Gastrocnemius medialis (tissue), 4 donors: ENCODE measurements around the gene FBLN1. TPM values are rescaled to one million over a fixed set of nuclear protein-coding genes. Genes with fewer than 3 reads are reported as not detected.
"Not testable (repeated sequence)": the region's sequence is repeated elsewhere in the genome, so short reads cannot be mapped to it uniquely, and the experiment has no call there.

Source experiments
- ATAC-seq, 2 donors: fragments of 150-250 bp; one replicate each; pipeline ENCODE4 v1.9.1; 2016
- DNase-seq, 2 donors: peaks; one replicate each; pipeline ENCODE4 v3.0.0-alpha.2; 2019
- H3K27ac ChIP-seq, 4 donors: fragments of 200-600 bp; sonication (generic); 1 replicate in 1 of 4; 2 replicates in 3 of 4; pipeline ENCODE4 v1.5.1; 2016 to 2018; ENCODE audit warnings: mild to moderate bottlenecking in 2 of 4, moderate library complexity in 1 of 4
- H3K27me3 ChIP-seq, 3 donors: fragments of 200-600 bp; sonication (generic) in 2 of 3; 1 replicate in 1 of 3; 2 replicates in 2 of 3; pipeline versions ENCODE4 v1.5.1 to v1.6.0; 2016 to 2019; ENCODE audit warnings: mild to moderate bottlenecking in 1 of 3, moderate library complexity in 1 of 3
- H3K36me3 ChIP-seq, 2 donors: fragments of 200-600 bp; sonication (generic) in 1 of 2; one replicate each; pipeline ENCODE4 v1.5.1; 2017 to 2018
- H3K4me1 ChIP-seq, 2 donors: fragments of 200-600 bp; sonication (generic) in 1 of 2; one replicate each; pipeline ENCODE4 v1.5.1; 2016 to 2017; ENCODE audit warnings: mild to moderate bottlenecking in 2 of 2
- H3K4me3 ChIP-seq, 4 donors: fragments of 200-600 bp; sonication (generic) in 3 of 4; 1 replicate in 1 of 4; 2 replicates in 3 of 4; pipeline ENCODE4 v1.5.1; 2016 to 2019; ENCODE audit warnings: mild to moderate bottlenecking in 2 of 4
- H3K9me3 ChIP-seq, 3 donors: fragments of 200-600 bp; sonication (generic) in 2 of 3; 1 replicate in 1 of 3; 2 replicates in 2 of 3; pipeline ENCODE4 v1.5.1; 2016 to 2019
- POLR2A ChIP-seq, 2 donors: fragments of 450-650 bp; IDR thresholded peaks; one replicate each; pipeline ENCODE4 v1.6.1; 2017; ENCODE audit warnings: antibody characterized with exemption in 2 of 2, mild to moderate bottlenecking in 2 of 2, moderate library complexity in 2 of 2
- in situ Hi-C, 4 donors: fragments of 200-750 bp; cut with MboI; loops; one replicate each; pipeline versions ENCODE4 v1.15.0 to v1.8.0; 2017; ENCODE audit warnings: low sequenced_read_pairs in 4 of 4
- intact Hi-C: fragments of 100-400 bp; cut with DNase I; formaldehyde crosslinking; loops from one replicate; pipeline ENCODE4 v1.15.1; 2023; ENCODE audit warnings: low total_unique reads
- total RNA-seq, 4 donors: library from RNA; depleted of rRNA; stranded (reverse); fragments of >200 nt; gene quantifications; one replicate each; pipeline versions ENCODE4 v1.1.0 to v1.2.3, GENCODE V29; 2016
- TF ChIP-seq, protein P1 (sequence below), 5 experiments: fragments of 450-650 bp in 3 of 5; fragments of 200-600 bp in 2 of 5; sonication (generic) in 2 of 5; IDR thresholded peaks in 4 of 5; conservative IDR thresholded peaks in 1 of 5; 1 replicate in 4 of 5; 2 replicates in 1 of 5; pipeline ENCODE4 v1.5.1; 2016 to 2019; ENCODE audit warnings: antibody characterized with exemption in 5 of 5, mild to moderate bottlenecking in 3 of 5, moderate library complexity in 3 of 5

FBLN1 gene
- total RNA-seq, 4 donors from 2014 or later = 12.5 to 37.1 (median 19.2) TPM

- intact Hi-C loops = loop anchor here (1.0 to 5.0 kb wide), 3 partner anchors 40 to 283 kb away; no protein-coding TSS in a partner anchor
- Histone ChIP-seq H3K9me3 (no peaks in the 10 kb centered on the region), H3K27ac (peak overlapping the region; percentile 56 to 68 (median 60)), H3K4me1 (peaks cover 0 to 19% of the 10 kb centered on the region in 2 donors), H3K36me3 (no peaks in the 10 kb centered on the region), H3K27me3 (no peaks in the 10 kb centered on the region), H3K4me3 (no peak overlapping the region)
- ATAC-seq (no peak), DNase-seq (no peak)
- TF ChIP-seq POLR2A (IDR thresholded peaks at IDR 0.05) = no peak
- TF ChIP-seq, protein P1, sequence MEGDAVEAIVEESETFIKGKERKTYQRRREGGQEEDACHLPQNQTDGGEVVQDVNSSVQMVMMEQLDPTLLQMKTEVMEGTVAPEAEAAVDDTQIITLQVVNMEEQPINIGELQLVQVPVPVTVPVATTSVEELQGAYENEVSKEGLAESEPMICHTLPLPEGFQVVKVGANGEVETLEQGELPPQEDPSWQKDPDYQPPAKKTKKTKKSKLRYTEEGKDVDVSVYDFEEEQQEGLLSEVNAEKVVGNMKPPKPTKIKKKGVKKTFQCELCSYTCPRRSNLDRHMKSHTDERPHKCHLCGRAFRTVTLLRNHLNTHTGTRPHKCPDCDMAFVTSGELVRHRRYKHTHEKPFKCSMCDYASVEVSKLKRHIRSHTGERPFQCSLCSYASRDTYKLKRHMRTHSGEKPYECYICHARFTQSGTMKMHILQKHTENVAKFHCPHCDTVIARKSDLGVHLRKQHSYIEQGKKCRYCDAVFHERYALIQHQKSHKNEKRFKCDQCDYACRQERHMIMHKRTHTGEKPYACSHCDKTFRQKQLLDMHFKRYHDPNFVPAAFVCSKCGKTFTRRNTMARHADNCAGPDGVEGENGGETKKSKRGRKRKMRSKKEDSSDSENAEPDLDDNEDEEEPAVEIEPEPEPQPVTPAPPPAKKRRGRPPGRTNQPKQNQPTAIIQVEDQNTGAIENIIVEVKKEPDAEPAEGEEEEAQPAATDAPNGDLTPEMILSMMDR (IDR thresholded peaks at IDR 0.05 in 4 of 5, conservative IDR thresholded peaks at IDR 0.05 in 1 of 5) = no peak
- in situ Hi-C loops = loop anchor here (5.0 to 10.0 kb wide), 4 partner anchors 108 to 288 kb away; no protein-coding TSS in a partner anchor
These were observed 50.1 kb downstream of the FBLN1 start for GRCh38 chr22:45552580-45553350.

- Histone ChIP-seq H3K9me3 (no peaks in the 10 kb centered on the region), H3K27ac (peak overlapping the region; percentile 56 to 68 (median 60)), H3K36me3 (no peaks in the 10 kb centered on the region), H3K4me3 (no peak overlapping the region), H3K27me3 (no peaks in the 10 kb centered on the region), H3K4me1 (peaks cover 0 to 19% of the 10 kb centered on the region in 2 donors)
- intact Hi-C loops (loop anchor here (1.0 to 5.0 kb wide), 3 partner anchors 41 to 284 kb away; no protein-coding TSS in a partner anchor), in situ Hi-C loops (loop anchor here (5.0 to 10.0 kb wide), 4 partner anchors 109 to 289 kb away; no protein-coding TSS in a partner anchor)
- no peak for TF ChIP-seq POLR2A (IDR thresholded peaks at IDR 0.05)
- TF ChIP-seq, protein P1 (IDR thresholded peaks at IDR 0.05 in 4 of 5, conservative IDR thresholded peaks at IDR 0.05 in 1 of 5) = peak; percentile 75 to 95 (median 88)
- DNase-seq (peak; percentile 41 to 54), ATAC-seq (peak; percentile 74 to 78)
These were observed 50.8 kb downstream of the FBLN1 start for GRCh38 chr22:45553351-45554039.

DNA sequence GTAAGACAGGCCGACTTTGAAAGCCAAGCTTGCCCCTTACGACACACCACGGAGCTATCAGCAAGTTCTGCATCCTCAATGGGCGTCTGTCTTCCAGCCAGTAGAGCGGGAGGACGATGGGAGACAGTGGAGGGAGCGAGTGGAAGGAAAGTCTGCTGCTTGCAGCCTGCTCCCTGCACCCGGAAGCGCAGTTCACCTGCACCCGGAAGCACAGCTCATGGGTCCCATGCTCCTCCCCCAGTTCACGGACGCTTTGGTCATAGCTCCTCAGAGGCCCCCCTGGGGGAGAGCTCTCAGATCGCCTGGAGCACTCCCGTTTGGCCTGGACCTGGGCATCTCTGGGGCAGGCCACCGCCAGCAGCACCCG, 51.3 kb downstream of the FBLN1 start:
- Histone ChIP-seq H3K27me3 (no peaks in the 10 kb centered on the region), H3K4me3 (no peak overlapping the region), H3K36me3 (no peaks in the 10 kb centered on the region), H3K27ac (peak overlapping the region in 1 of 4 donors; percentile 57), H3K9me3 (no peaks in the 10 kb centered on the region), H3K4me1 (peaks cover 0 to 19% of the 10 kb centered on the region in 2 donors)
- in situ Hi-C loops (loop anchor here (5.0 to 10.0 kb wide), 4 partner anchors 109 to 289 kb away; no protein-coding TSS in a partner anchor), intact Hi-C loops (loop anchor here (5.0 kb wide), 1 partner anchor 42 kb away; no protein-coding TSS in a partner anchor)
- DNase-seq (no peak), ATAC-seq (peak; percentile 2 to 7)
- TF ChIP-seq, protein P1 (IDR thresholded peaks at IDR 0.05 in 4 of 5, conservative IDR thresholded peaks at IDR 0.05 in 1 of 5) = peak in 3 of 5 experiments; percentile 6 to 21 (median 17)
- TF ChIP-seq POLR2A (IDR thresholded peaks at IDR 0.05) = no peak

GRCh38 chr22:45554861-45555260, 52.2 kb downstream of the FBLN1 start:
- in situ Hi-C loops = loop anchor here (5.0 to 10.0 kb wide), 4 partner anchors 110 to 290 kb away; no protein-coding TSS in a partner anchor
- intact Hi-C loops = loop anchor here (5.0 kb wide), 1 partner anchor 43 kb away; no protein-coding TSS in a partner anchor
- H3K4me3 ChIP-seq = no peak overlapping the region
- no peak for DNase-seq
- H3K36me3 ChIP-seq = no peaks in the 10 kb centered on the region
- TF ChIP-seq POLR2A (IDR thresholded peaks at IDR 0.05) = no peak
- TF ChIP-seq, protein P1 (IDR thresholded peaks at IDR 0.05 in 4 of 5, conservative IDR thresholded peaks at IDR 0.05 in 1 of 5) = no peak
- peaks cover 0 to 19% of the 10 kb centered on the region in 2 donors for H3K4me1 ChIP-seq
- H3K9me3 ChIP-seq = no peaks in the 10 kb centered on the region
- no peaks in the 10 kb centered on the region for H3K27me3 ChIP-seq
- no peak overlapping the region for H3K27ac ChIP-seq
- no peak for ATAC-seq

- H3K4me1 ChIP-seq, ATAC-seq, H3K27me3 ChIP-seq, H3K4me3 ChIP-seq, H3K36me3 ChIP-seq, intact Hi-C loops, H3K27ac ChIP-seq, H3K9me3 ChIP-seq, DNase-seq: not testable (repeated sequence)
- in situ Hi-C loops = loop anchor here in 2 of 4 donors (10.0 kb wide), 2 partner anchors 113 to 293 kb away; no protein-coding TSS in a partner anchor
These were observed 55.2 kb downstream of the FBLN1 start for GRCh38 chr22:45557926-45558325.

DNA sequence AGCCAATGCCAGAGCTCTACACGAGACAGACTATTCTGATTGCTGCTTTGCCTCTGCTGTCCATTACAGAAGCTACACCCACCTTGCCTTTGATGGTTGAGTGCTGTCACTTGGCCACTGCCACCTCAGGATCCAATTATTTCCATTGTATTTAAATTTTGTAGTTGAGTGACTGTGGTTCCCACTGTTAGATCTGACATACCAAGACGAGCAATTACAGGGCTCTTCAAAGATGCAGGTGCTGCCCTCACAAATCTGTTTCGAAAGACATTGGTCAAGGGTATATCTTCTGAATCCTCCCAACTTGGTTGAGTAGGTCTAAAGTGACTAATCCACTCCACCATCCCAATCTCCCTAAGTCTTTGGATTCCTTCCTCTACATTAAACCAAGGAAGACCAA, 57.4 kb downstream of the FBLN1 start:
- in situ Hi-C loops, H3K9me3 ChIP-seq, H3K27me3 ChIP-seq, H3K4me1 ChIP-seq, intact Hi-C loops, DNase-seq, H3K36me3 ChIP-seq, H3K4me3 ChIP-seq, H3K27ac ChIP-seq, ATAC-seq: not testable (repeated sequence)

GRCh38 chr22:45560761-45561160, 58.1 kb downstream of the FBLN1 start:
- ATAC-seq = not testable (repeated sequence)

More at GRCh38 chr22:45560761-45561160, 58.1 kb downstream of the FBLN1 start:
- H3K27ac ChIP-seq, H3K9me3 ChIP-seq, H3K4me1 ChIP-seq, H3K27me3 ChIP-seq, intact Hi-C loops, DNase-seq, H3K4me3 ChIP-seq, in situ Hi-C loops, H3K36me3 ChIP-seq: not testable (repeated sequence)
